Sigmoid colon (tissue), 7 donors: ENCODE results near the gene TBC1D16. TPM values are rescaled to one million over a fixed set of nuclear protein-coding genes. Genes with fewer than 3 reads are reported as not detected.
A peak's percentile ranks its signal among the peaks of the same experiment; 100 is the strongest.

Experiments
- DNase-seq: peaks from one replicate; pipeline ENCODE4 v3.0.0-alpha.2; 2019
- H3K27ac ChIP-seq, 4 donors: fragments of 200-600 bp; sonication (generic); one replicate each; pipeline ENCODE4 v1.5.1; 2016 to 2019; ENCODE audit warnings: mild to moderate bottlenecking in 1 of 4
- H3K27me3 ChIP-seq, 3 donors: fragments of 200-600 bp; sonication (generic); one replicate each; pipeline ENCODE4 v1.5.1; 2019; ENCODE audit warnings: mild to moderate bottlenecking in 1 of 3
- H3K36me3 ChIP-seq, 4 donors: fragments of 200-600 bp; sonication (generic); one replicate each; pipeline ENCODE4 v1.5.1; 2016 to 2019
- H3K4me1 ChIP-seq, 4 donors: fragments of 200-600 bp; sonication (generic); one replicate each; pipeline ENCODE4 v1.5.1; 2017 to 2019
- H3K4me3 ChIP-seq, 4 donors: fragments of 200-600 bp; sonication (generic); one replicate each; pipeline ENCODE4 v1.5.1; 2017 to 2019; ENCODE audit warnings: mild to moderate bottlenecking in 2 of 4, moderate library complexity in 1 of 4
- H3K9me3 ChIP-seq, 4 donors: fragments of 200-600 bp in 3 of 4; sonication (generic) in 3 of 4; one replicate each; pipeline versions ENCODE4 v1.5.1 to v1.6.1; 2013 to 2019
- CTCF ChIP-seq, 4 experiments: fragments of 450-650 bp in 3 of 4; fragments of 200-600 bp in 1 of 4; IDR thresholded peaks; one replicate each; pipeline ENCODE4 v1.5.1; 2016 to 2019; ENCODE audit warnings: antibody characterized with exemption in 4 of 4, mild to moderate bottlenecking in 3 of 4, moderate library complexity in 2 of 4
- EP300 ChIP-seq, 4 donors: sonication (generic); formaldehyde crosslinking; IDR thresholded peaks; one replicate each; pipeline ENCODE4 v1.6.1; 2017; ENCODE audit warnings: antibody characterized with exemption in 4 of 4
- POLR2A ChIP-seq, 2 donors: fragments of 450-650 bp; IDR thresholded peaks; one replicate each; pipeline ENCODE4 v1.6.1; 2016; ENCODE audit warnings: antibody characterized with exemption in 2 of 2, mild to moderate bottlenecking in 2 of 2, moderate library complexity in 2 of 2
- POLR2AphosphoS5 ChIP-seq, 4 donors: sonication (generic); formaldehyde crosslinking; IDR thresholded peaks; one replicate each; pipeline ENCODE4 v1.6.1; 2017; ENCODE audit warnings: antibody characterized with exemption in 4 of 4
- WGBS, 2 donors: extraction: QIAGEN DNeasy Blood & Tissue Kit; methylation state at CpG; one replicate each; pipeline ENCODE4 v1.1.7; 2013; 5-methylcytosine and 5-hydroxymethylcytosine counted together
- intact Hi-C: fragments of 100-400 bp; cut with DNase I; formaldehyde crosslinking; loops from one replicate; pipeline ENCODE4 v1.15.1; 2023
- polyA plus RNA-seq, 3 donors: library from polyadenylated mRNA; stranded (reverse); fragments of 200-250 nt; gene quantifications; one replicate each; pipeline ENCODE4 v1.2.3, GENCODE V29; 2013
- total RNA-seq, 4 donors: library from RNA; depleted of rRNA; stranded (reverse); fragments of >200 nt; gene quantifications; one replicate each; pipeline ENCODE4 v1.1.0, GENCODE V29; 2016
- donor health status: healthy with polysubstance abuse.
- donor health status: Bipolar disorder and iron deficiency.
- donor health status: healthy.

TBC1D16 gene
- total and polyA plus RNA-seq, 7 donors: 3.6 to 21.9 (median 15.7) TPM

- peaks cover 0 to 23% (median 20%) of the 10 kb centered on the region in 4 donors for H3K4me1 ChIP-seq
- H3K27me3 ChIP-seq: peaks cover 7 to 51% (median 27%) of the 10 kb centered on the region in 3 donors
- TF ChIP-seq POLR2AphosphoS5 (IDR thresholded peaks at IDR 0.05): peak in 2 of 4 donors; percentile 44 to 54
- TF ChIP-seq POLR2A (IDR thresholded peaks at IDR 0.05): no peak
- TF ChIP-seq EP300 (IDR thresholded peaks at IDR 0.05): no peak
- no peak for TF ChIP-seq CTCF (IDR thresholded peaks at IDR 0.05)
- H3K36me3 ChIP-seq: no peaks in the 10 kb centered on the region
- H3K27ac ChIP-seq: peak overlapping the region in 2 of 4 donors; percentile 13 to 61
- peak; percentile 93 for DNase-seq
- no peak overlapping the region for H3K4me3 ChIP-seq
- intact Hi-C loops: loop anchor here (5.0 kb wide), 2 partner anchors 77 to 127 kb away; no protein-coding TSS in a partner anchor
- H3K9me3 ChIP-seq: no peaks in the 10 kb centered on the region
- WGBS, 2 donors: 15 to 61% methylated on average over 17 of the region's 17 CpGs
Observed at GRCh38 chr17:79919164-79919585, 116.5 kb downstream of the TBC1D16 start.

DNA sequence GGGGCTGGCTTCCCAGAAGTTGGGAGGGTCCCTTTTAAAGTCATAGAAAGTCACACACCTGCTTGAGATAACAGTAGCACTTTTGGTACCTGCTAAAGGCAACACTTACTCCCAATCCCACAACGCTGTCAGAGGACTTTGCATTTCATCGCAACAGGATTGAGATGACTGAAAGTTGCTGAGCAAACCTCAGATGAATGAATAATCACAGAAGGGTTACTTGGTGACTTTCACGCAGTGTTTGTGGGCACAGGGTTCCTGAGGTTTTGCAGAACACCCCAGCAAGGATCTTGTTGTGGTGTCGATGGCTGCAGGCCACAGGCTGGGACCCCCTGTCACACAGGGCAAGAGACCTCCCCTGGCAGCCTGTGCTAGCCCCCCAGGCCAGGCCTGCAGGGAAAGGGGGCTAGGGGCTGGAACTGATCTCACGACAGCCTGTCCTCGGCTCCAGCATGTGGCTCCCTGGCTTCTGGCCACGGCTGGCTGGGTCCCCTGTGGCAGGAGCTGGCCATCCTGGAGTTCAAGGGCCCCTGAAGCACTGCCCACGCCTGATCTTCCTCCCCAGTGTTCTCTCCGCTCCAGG lies 117.0 kb downstream of the TBC1D16 start:
- no peak for TF ChIP-seq EP300 (IDR thresholded peaks at IDR 0.05)
- no peak for TF ChIP-seq POLR2A (IDR thresholded peaks at IDR 0.05)
- 19 to 61% methylated on average over 9 of the region's 9 CpGs for WGBS, 2 donors
- peaks cover 7 to 51% (median 27%) of the 10 kb centered on the region in 3 donors for H3K27me3 ChIP-seq
- peak overlapping the region in 3 of 4 donors; percentile 13 to 61 (median 42) for H3K27ac ChIP-seq
- no peak overlapping the region for H3K4me3 ChIP-seq
- DNase-seq: no peak
- intact Hi-C loops: loop anchor here (5.0 kb wide), 2 partner anchors 76 to 126 kb away; no protein-coding TSS in a partner anchor
- H3K4me1 ChIP-seq: peaks cover 0 to 23% (median 20%) of the 10 kb centered on the region in 4 donors
- H3K9me3 ChIP-seq: no peaks in the 10 kb centered on the region
- no peaks in the 10 kb centered on the region for H3K36me3 ChIP-seq

DNA sequence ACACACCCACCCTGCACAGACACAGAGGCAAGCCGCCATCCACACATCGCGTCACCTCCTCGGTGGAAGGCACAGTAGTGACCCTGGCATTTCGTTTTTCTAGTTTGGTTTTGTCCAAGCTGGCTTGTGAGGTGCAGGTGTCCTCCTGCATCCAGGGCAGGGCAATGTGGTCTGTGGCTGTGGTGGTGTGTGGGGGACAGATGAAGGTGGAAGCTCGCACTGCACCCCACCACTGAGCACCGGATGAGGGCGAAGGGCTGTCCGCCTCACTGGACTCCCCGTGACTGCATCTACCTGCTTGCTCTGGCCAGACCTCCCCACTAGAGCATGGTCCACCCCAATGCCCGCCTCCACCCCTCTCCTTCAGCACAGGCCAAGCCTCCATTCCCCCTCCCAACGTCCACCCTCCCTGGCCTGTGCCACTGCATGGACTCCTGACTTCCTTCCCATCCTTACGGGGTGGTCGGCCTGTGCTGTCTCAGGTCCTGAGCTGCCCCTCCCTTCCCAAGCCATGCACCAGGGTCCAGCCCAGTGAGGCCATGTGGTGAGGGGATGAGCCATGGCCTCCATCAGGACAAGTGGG lies 117.7 kb downstream of the TBC1D16 start:
- H3K27me3 ChIP-seq: peaks cover 7 to 51% (median 26%) of the 10 kb centered on the region in 3 donors
- peaks cover 0 to 23% (median 20%) of the 10 kb centered on the region in 4 donors for H3K4me1 ChIP-seq
- no peak for TF ChIP-seq POLR2A (IDR thresholded peaks at IDR 0.05)
- TF ChIP-seq POLR2AphosphoS5 (IDR thresholded peaks at IDR 0.05): no peak
- no peak for TF ChIP-seq EP300 (IDR thresholded peaks at IDR 0.05)
- TF ChIP-seq CTCF (IDR thresholded peaks at IDR 0.05): no peak
- no peaks in the 10 kb centered on the region for H3K9me3 ChIP-seq
- intact Hi-C loops: loop anchor here (5.0 kb wide), 2 partner anchors 76 to 126 kb away; no protein-coding TSS in a partner anchor
- H3K4me3 ChIP-seq: no peak overlapping the region
- no peaks in the 10 kb centered on the region for H3K36me3 ChIP-seq
- DNase-seq: no peak
- no peak overlapping the region for H3K27ac ChIP-seq
- 92 to 93% methylated on average over 14 of the region's 14 CpGs for WGBS, 2 donors

DNA sequence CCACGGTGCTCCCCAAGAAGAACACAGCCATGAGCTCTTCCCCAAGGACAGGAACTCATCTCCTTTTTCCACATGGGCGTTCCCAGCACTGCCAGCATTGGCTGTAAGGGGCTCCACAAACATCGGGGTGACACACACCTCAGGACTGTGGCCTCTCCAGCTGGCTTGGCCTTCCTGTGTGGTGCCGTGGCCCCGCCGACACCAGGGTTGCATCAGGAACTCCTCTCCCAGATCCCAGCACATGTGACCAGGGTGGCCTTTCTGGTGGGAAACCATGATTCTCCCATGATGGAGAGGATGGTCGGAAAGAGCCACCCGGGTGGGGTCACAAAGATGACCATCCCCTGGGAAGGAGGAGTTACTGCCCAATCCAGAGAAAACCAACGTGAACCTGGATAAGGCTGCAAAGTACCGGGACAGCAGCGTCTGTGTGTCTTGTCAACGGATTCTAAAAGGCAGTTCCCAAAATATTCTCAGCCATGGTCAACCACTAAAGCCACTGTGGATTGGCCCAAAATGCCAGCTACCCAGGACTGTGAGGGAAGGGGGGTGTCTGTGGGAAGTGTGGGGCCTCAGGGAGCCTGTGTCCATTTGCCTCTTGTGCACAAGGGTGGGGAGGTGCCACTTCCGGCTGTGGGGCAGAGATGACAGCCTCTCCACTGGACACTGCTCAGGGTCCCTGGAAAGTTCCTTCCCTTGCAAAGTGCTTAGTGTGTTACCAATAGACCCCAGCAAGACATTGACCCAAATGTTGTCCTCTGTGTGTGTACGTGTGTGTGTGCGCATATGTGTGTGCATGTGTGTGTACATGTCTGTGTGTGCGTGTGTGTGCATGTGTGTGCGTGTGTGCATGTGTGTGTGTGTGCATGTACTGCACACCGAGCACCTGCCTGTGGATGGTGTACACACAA lies 118.4 kb downstream of the TBC1D16 start:
- H3K9me3 ChIP-seq: no peaks in the 10 kb centered on the region
- intact Hi-C loops: loop anchor here (5.0 kb wide), 2 partner anchors 75 to 125 kb away; no protein-coding TSS in a partner anchor
- H3K36me3 ChIP-seq: no peaks in the 10 kb centered on the region
- 89 to 90% methylated on average over 18 of the region's 18 CpGs for WGBS, 2 donors
- H3K4me1 ChIP-seq: peaks cover 0 to 23% (median 20%) of the 10 kb centered on the region in 4 donors
- H3K4me3 ChIP-seq: no peak overlapping the region
- H3K27ac ChIP-seq: no peak overlapping the region
- H3K27me3 ChIP-seq: peaks cover 7 to 45% (median 19%) of the 10 kb centered on the region in 3 donors
- TF ChIP-seq POLR2AphosphoS5 (IDR thresholded peaks at IDR 0.05) (no peak), EP300 (IDR thresholded peaks at IDR 0.05) (no peak), CTCF (IDR thresholded peaks at IDR 0.05) (no peak), POLR2A (IDR thresholded peaks at IDR 0.05) (no peak)
- no peak for DNase-seq
